HL-60/S4 (cell line): Measurements from ENCODE around the gene TMEM43.

Experiments used
- in situ Hi-C: fragments of 300-500 bp; cut with MboI; formaldehyde crosslinking; loops from 2 replicates; pipeline ENCODE4 v1.14.3; 2022; ENCODE audit warnings: low sequenced_read_pairs

Gene TMEM43

DNA sequence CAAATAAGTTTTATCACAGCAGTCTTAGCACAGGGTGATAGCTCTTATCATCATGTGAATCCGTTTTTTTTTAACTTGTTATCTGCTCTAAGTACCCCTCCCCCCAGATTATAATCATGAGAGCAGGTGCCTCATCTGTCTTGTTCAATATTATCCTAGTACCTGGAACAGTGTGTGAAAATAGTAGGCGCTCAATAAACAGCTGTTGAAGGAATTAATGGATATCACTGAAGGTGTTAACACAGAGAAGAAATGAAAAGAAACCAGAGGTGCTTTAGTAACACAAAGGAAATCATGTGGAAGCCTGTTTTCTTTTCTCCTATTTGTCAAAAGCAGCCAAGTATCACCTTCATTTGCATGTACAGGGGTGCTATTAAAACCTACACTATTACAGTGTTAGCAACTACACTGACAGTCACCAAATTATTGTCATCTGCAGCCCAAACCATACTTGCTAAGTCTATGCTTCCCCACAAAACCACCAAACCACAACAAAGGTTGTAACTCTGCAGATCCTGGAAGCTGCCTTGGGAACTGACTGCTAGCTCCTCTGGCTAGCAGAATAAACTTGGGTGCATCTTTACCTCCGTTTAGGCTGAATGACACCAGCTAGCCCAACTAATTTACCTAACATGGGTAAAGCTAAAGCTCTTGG, 50.7 kb downstream of the TMEM43 start:
- in situ Hi-C loops, result no loop called here

DNA sequence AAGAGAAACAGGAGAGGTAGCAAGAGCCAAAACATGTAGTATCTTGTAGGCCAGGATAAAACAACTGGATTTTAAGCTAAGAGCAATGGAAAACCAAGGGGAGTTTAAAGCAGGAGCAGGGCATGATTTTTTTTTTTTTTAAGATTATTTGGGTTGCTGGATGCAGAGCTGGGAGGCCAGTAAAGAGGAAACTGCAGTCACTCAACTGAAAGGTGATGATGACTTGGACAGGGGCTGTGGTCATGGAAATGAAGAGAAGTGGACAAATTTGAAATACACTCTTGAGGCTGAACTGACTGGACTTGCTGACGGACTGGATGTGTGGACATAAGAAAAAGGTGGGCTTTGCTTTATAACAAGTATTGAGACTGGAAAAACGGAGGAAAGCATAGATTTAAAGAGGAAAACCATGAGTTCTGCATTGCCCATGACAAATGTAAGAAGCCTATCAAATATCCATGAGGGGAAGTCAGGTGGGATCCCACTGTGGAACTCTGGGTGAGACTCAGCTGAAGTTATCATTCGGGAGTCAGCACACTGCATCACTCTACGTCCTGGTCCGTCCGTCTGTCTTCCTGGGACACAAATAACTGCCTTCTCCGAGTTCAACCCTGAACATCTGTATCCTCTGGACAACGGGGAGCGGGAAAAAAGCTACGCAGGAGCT, 52.9 kb downstream of the TMEM43 start:
- in situ Hi-C loops, result no loop called here

GRCh38 chr3:14178247-14179113, 53.6 kb downstream of the TMEM43 start, which contains the start of the genes LSM3 and XPC:
LSM3 (plus strand) TSS chr3:14178817; CDS start chr3:14178861, 44 bp downstream.
XPC (minus strand) TSS chr3:14178601; CDS start chr3:14178568, 33 bp downstream.
- in situ Hi-C loops, result no loop called here

DNA sequence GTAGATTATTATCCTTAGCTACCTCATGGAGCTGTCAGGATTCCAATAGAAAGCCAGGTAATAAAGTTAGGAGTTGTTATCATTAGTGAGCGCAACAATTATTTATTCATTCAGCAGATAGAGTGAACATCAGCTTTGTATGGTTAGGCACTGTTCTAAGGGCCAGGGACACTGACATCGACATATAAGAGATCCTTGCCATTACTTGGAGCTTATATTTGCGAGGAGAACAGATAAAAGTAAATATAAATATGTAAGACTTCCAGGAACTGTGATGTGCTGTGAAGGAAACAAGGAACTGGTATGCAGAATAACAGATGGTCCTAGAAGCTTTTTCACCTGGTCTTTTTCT, 54.2 kb downstream of the TMEM43 start:
- in situ Hi-C loops, result no loop called here

GRCh38 chr3:14179795-14180194, 54.9 kb downstream of the TMEM43 start:
- in situ Hi-C loops, result no loop called here

DNA sequence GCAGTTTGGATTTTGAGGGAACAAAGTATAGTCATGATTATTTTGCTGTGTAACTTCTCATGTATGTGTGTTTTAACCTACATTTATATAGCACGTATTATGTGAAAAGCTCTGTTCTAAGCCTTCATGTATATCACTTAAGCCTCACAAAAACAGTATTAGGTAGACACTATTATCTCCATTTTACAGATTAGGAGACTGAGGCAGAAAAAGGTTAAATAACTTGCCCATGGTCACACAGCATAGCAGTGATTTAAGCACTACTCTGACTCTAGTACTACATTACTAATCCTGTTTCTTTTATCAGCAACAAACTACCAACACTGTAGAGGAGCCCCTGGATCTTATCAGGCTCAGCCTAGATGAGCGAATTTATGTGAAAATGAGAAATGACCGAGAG, 56.4 kb downstream of the TMEM43 start:
- in situ Hi-C loops, result no loop called here

DNA sequence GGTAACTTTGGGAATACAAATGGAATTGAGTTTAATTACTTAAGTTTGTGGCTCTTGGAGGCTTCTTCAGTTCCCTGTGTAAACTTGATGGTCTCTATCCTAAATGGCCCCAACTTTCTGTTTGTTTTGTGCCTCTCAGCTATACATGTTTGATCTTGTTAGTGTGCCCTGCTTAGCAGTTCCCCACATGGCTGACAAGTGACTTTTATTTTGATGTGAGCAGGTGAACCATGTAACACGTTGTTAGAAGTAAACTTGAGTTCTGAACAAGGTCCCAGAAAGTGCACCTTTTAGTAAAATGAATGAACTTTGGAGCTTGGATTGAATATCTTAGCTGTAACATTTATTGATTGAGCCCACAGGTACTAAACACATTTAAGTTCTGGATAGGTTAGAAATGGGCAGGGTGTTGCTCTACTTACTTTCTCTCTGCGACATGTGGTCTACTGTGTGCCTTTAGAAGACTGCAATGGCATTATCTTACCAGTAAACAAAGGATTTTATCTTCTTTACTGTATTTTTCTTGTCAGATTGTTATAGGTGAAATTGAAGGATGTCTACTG, 58.2 kb downstream of the TMEM43 start:
- in situ Hi-C loops, result no loop called here

DNA sequence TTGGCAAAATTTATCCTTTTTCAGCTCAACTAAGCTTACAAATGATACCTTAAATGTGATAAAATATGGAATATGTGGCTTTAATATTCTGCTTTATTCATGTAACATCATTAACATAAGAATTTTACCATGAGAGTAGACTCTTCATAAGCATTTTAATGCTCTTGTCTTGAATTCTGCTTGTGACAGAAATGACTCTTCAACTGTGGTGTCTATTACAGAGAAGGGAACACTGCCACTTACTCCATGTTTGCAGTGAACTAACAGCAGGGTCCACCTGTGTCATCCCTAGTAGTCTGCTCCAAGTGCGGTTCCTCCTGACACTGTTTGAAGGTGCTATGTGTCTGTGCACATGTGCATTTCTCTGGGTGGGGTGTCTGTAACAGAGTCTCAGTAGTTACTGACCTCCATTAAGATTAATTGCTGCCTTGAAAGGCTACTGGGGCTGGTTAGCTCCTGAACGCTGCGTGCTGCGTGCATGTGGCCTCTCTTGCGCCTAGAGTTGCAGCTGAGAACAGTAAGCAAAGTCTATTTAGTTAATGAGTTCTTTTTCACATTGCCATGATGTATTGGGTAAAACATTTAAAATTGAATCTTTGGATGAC, 62.1 kb downstream of the TMEM43 start:
- in situ Hi-C loops, result no loop called here

DNA sequence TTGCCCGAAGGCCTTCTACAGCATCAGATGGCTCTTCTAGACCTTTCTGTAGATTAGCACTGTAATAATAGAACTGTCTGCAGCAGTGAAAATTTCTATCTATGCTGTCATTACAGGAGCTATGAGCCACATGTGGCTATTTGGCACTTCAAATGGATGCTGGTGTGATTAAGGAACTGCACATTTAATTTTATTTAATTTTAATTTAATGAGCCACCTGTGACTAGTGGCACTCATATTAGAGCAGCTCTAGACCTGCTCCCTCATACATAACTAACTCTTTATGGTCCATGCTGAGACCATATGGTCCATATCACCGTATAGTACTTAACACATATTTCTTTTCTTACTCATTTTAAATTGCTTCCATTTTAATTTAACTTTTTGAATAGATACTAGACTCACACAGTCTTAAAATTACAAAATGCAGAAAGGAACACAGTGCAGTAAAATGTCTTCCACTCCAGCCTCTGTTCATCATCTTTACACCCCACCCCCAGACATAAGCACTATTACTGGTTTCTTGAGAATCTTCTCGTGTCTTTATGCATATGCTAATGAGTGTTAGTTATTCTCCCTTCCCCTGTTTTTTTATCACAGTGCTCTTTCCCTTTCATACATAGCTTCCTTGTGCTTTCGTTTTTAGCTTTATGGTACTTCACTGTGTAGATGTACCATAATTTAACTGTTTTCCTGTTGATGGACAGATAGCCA, 63.3 kb downstream of the TMEM43 start:
- in situ Hi-C loops, result no loop called here
